Endothelial cell of umbilical vein (primary cell): ENCODE results near the gene SEMA4F. TPM values are rescaled to one million over a fixed set of nuclear protein-coding genes. Genes with fewer than 3 reads are reported as not detected.

Source experiments
- BruUV-seq: library from RNA; stranded (reverse); fragments of 400-500 nt; replicated peaks from 2 replicates; lab custom pipeline; 2021; lab: Mats Ljungman, UMichigan
- CTCF ChIA-PET: fragments of 300-600, 350-600 bp; sonication (Branson Sonifier 250); formaldehyde crosslinking; loops from one replicate; lab custom pipeline; 2021; ENCODE audit warnings: antibody characterized with exemption, inconsistent platforms; lab: Charles Lee
- POLR2A ChIA-PET: fragments of 300-600, 350-600 bp; sonication (Branson Sonifier 250); formaldehyde crosslinking; loops from one replicate; lab custom pipeline; 2021; ENCODE audit warnings: antibody characterized with exemption, inconsistent platforms; lab: Charles Lee
- DNase-seq: peaks from one replicate; pipeline ENCODE4 v3.0.0-alpha.2; 2011; ENCODE audit warnings: low read depth, low spot score
- FAIRE-seq: peaks from 2 replicates; lab custom pipeline; 2011; peaks lifted over from hg19 to GRCh38; lab: Jason Lieb, UNC
- H2AFZ ChIP-seq: 2 replicates; pipeline ENCODE4 v1.6.0; 2012; ENCODE audit warnings: low read depth, low read length, control low read depth, inconsistent platforms
- H3K27ac ChIP-seq: 2 replicates; pipeline ENCODE4 v1.5.1; 2011; ENCODE audit warnings: low read depth, mild to moderate bottlenecking, control low read depth, low read length, moderate library complexity; ENCODE audit not compliant: insufficient read depth
- H3K27me3 ChIP-seq, 2 experiments: 2 replicates each; pipeline versions ENCODE4 v1.6.0 to v1.6.1; 2011; ENCODE audit warnings: low read length in 2 of 2, mixed read lengths in 1 of 2; ENCODE audit not compliant: control insufficient read depth in 2 of 2, insufficient read depth in 2 of 2
- H3K36me3 ChIP-seq, 2 experiments: 2 replicates in 1 of 2; 3 replicates in 1 of 2; pipeline ENCODE4 v1.5.1; 2011; ENCODE audit warnings: low read length in 2 of 2, mild to moderate bottlenecking in 1 of 2, moderate library complexity in 1 of 2; ENCODE audit not compliant: control insufficient read depth in 2 of 2, insufficient read depth in 2 of 2; ENCODE audit errors: extremely low read depth in 1 of 2
- H3K4me1 ChIP-seq: 3 replicates; pipeline ENCODE4 v1.5.1; 2011; ENCODE audit warnings: mild to moderate bottlenecking, low read length; ENCODE audit not compliant: control insufficient read depth, insufficient read depth; ENCODE audit errors: extremely low read depth
- H3K4me2 ChIP-seq: 2 replicates; pipeline ENCODE4 v1.6.1; 2011; ENCODE audit warnings: low read length, control low read depth, mixed read lengths; ENCODE audit not compliant: insufficient read depth
- H3K4me3 ChIP-seq, 3 experiments: fragments of 200-600 bp in 1 of 3; sonication (generic), shearing (Covaris generic) in 1 of 3; replicated peaks in 1 of 3; 2 replicates each; pipeline ENCODE4 v1.5.1; 2011 to 2016; ENCODE audit warnings: control low read depth in 3 of 3, low read length in 3 of 3, mild to moderate bottlenecking in 2 of 3, inconsistent platforms in 1 of 3, low read depth in 1 of 3, moderate library complexity in 1 of 3; ENCODE audit not compliant: insufficient read depth in 1 of 3
- H3K79me2 ChIP-seq: 2 replicates; pipeline ENCODE4 v1.6.0; 2012; ENCODE audit warnings: low read length, inconsistent platforms; ENCODE audit not compliant: control insufficient read depth, insufficient read depth
- H3K9ac ChIP-seq: replicated peaks from 2 replicates; pipeline ENCODE3; 2011; ENCODE audit warnings: low read length, control low read depth; ENCODE audit not compliant: insufficient read depth; ENCODE audit errors: extremely low read depth
- H3K9me1 ChIP-seq: replicated peaks from 3 replicates; pipeline ENCODE4 v1.6.0; 2011; ENCODE audit warnings: mild to moderate bottlenecking, low read length; ENCODE audit not compliant: control insufficient read depth, insufficient read depth; ENCODE audit errors: extremely low read depth
- H3K9me3 ChIP-seq: replicated peaks from 2 replicates; pipeline ENCODE4 v1.5.1; 2012; ENCODE audit warnings: low read length, inconsistent platforms; ENCODE audit not compliant: control insufficient read depth, insufficient read depth
- H4K20me1 ChIP-seq: replicated peaks from 2 replicates; pipeline ENCODE3; 2011; ENCODE audit warnings: mild to moderate bottlenecking, low read length; ENCODE audit not compliant: control insufficient read depth, insufficient read depth; ENCODE audit errors: extremely low read depth
- CTCF ChIP-seq, 2 donors: IDR thresholded peaks; 1 replicate in 1 of 2; 2 replicates in 1 of 2; pipeline ENCODE4 v1.5.1; 2011; ENCODE audit warnings: low read length in 2 of 2, mild to moderate bottlenecking in 2 of 2, moderate library complexity in 2 of 2, control low read depth in 1 of 2, inconsistent platforms in 1 of 2, low read depth in 1 of 2; ENCODE audit not compliant: insufficient read depth in 1 of 2; ENCODE audit errors: extremely low read depth in 1 of 2
- EZH2 ChIP-seq: IDR thresholded peaks from 2 replicates; pipeline ENCODE4 v1.6.1; 2012; ENCODE audit warnings: borderline replicate concordance, low read depth, mild to moderate bottlenecking, moderate library complexity, low read length, inconsistent platforms; ENCODE audit not compliant: severe bottlenecking
- FOS ChIP-seq: IDR thresholded peaks from 2 replicates; pipeline ENCODE4 v1.6.1; 2011; ENCODE audit warnings: mild to moderate bottlenecking, low read length, moderate library complexity, borderline replicate concordance; ENCODE audit not compliant: insufficient read depth
- GATA2 ChIP-seq: IDR thresholded peaks from 2 replicates; pipeline ENCODE4 v1.7.0; 2011; ENCODE audit warnings: low read depth, mild to moderate bottlenecking, moderate library complexity, mixed read lengths, low read length; ENCODE audit not compliant: insufficient read length, insufficient read depth
- JUN ChIP-seq: IDR thresholded peaks from 2 replicates; pipeline ENCODE4 v1.6.1; 2011; ENCODE audit warnings: borderline replicate concordance, low read depth; ENCODE audit not compliant: insufficient read length, insufficient read depth
- MYC ChIP-seq: IDR thresholded peaks from one replicate; pipeline ENCODE4 v1.6.1; 2011; ENCODE audit warnings: mild to moderate bottlenecking, low read depth, low read length
- POLR2A ChIP-seq: IDR thresholded peaks from 2 replicates; pipeline ENCODE4 v1.6.1; 2012; ENCODE audit warnings: low read depth, mild to moderate bottlenecking, control low read depth, low read length
- POLR2AphosphoS5 ChIP-seq: IDR thresholded peaks from 2 replicates; pipeline ENCODE4 v1.6.1; 2012; ENCODE audit warnings: low read depth, mild to moderate bottlenecking, control low read depth, low read length, moderate library complexity; ENCODE audit not compliant: insufficient read depth
- dilution Hi-C: fragments of 300-500 bp; cut with MboI; formaldehyde crosslinking; loops from one replicate; pipeline ENCODE4 v1.15.0; 2019; ENCODE audit warnings: low sequenced_read_pairs; ENCODE audit not compliant: extremely low pct_ligation_motif_present
- intact Hi-C: fragments of 100-400 bp; cut with micrococcal nuclease; formaldehyde crosslinking; loops from one replicate; pipeline ENCODE4 v1.10.0; 2022
- polyA plus RNA-seq, 4 experiments: library from polyadenylated mRNA; depleted of rRNA in 3 of 4; stranded (reverse) in 3 of 4; unstranded in 1 of 4; fragments of >200 nt; gene quantifications; 2 replicates each; pipeline versions ENCODE4 v1.2.1 to v1.2.3, GENCODE V29; 2011 to 2012; ENCODE audit warnings: missing spikeins in 1 of 4
- total RNA-seq: library from RNA; stranded (reverse); gene quantifications from 2 replicates; pipeline ENCODE4 v1.2.3, GENCODE V29; 2021
- TF ChIP-seq, protein P1 (sequence below): IDR thresholded peaks from 2 replicates; pipeline ENCODE4 v1.6.1; 2011; ENCODE audit not compliant: insufficient read depth, insufficient read length

Gene SEMA4F
- total and polyA plus RNA-seq, 2 donors (not counting 3 experiments of a cell fraction or from before 2014, with no cell fraction given): 5.3 to 6.0 TPM

DNA sequence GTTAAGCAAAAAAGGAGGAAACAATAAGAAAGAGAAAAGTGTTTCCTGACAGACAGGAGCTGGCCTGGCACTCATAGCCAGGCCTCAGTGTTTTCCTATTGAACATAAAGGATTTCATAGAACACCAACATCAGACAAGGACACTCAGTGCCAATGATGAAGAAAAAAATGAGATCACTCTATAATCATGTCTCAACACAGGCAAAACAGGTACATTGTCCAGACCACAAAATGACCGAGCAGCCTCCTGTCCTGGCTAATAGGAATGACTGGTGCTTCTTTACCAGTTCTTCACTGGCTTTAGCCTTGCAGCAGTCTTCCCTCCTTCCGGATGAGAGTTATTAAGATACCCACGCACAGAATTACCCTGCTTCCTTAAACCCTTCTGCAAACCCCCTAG is 35.6 kb downstream of the SEMA4F start:
- Histone ChIP-seq H3K27ac (no peak overlapping the region), H3K9ac (no peak overlapping the region), H3K4me2 (no peak overlapping the region), H3K36me3 (no peaks in the 10 kb centered on the region), H3K27me3 (peaks cover 19 to 22% of the 10 kb centered on the region in 2 experiments), H3K79me2 (no peaks in the 10 kb centered on the region), H3K9me3 (no peaks in the 10 kb centered on the region), H3K4me1 (no peaks in the 10 kb centered on the region), H3K9me1 (no peaks in the 10 kb centered on the region), H3K4me3 (no peak overlapping the region), H4K20me1 (no peaks in the 10 kb centered on the region), H2AFZ (no peak overlapping the region)
- dilution Hi-C loops: no loop called here
- TF ChIP-seq GATA2: no peak
- TF ChIP-seq, protein P1, sequence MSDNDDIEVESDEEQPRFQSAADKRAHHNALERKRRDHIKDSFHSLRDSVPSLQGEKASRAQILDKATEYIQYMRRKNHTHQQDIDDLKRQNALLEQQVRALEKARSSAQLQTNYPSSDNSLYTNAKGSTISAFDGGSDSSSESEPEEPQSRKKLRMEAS: no peak
- TF ChIP-seq JUN: no peak
- TF ChIP-seq FOS: no peak
- TF ChIP-seq CTCF (IDR thresholded peaks at IDR 0.05; ENCODE audit: extremely low read depth in 1 of 2, insufficient read depth in 1 of 2, low read depth in 1 of 2, low read length in 2 of 2): no peak
- no peak for TF ChIP-seq EZH2
- TF ChIP-seq MYC: no peak
- TF ChIP-seq POLR2A: no peak
- no peak for TF ChIP-seq POLR2AphosphoS5
- ChIA-PET POLR2A (no interaction called here), CTCF (interaction anchor here (1.0 to 2.7 kb wide), 3 partner anchors 186 to 553 kb away, joined by 3 to 12 read pairs (median 4); no protein-coding TSS in a partner anchor)
- intact Hi-C loops: loop anchor here (1.0 to 2.0 kb wide), 4 partner anchors 26 to 715 kb away; no protein-coding TSS in a partner anchor
- BruUV-seq: no TSS peak
- no peak for FAIRE-seq
- DNase-seq: no peak
